HL-60/S4 (cell line): ENCODE data around the gene PSMB11.

Source experiments
- in situ Hi-C: fragments of 300-500 bp; cut with MboI; formaldehyde crosslinking; loops from 2 replicates; pipeline ENCODE4 v1.14.3; 2022; ENCODE audit warnings: low sequenced_read_pairs

PSMB11 gene

GRCh38 chr14:23078692-23079116, 36.7 kb downstream of the PSMB11 start:
- in situ Hi-C loops, result no loop called here

- in situ Hi-C loops, result no loop called here
These were observed 37.7 kb downstream of the PSMB11 start for GRCh38 chr14:23079716-23080115.

- in situ Hi-C loops, result no loop called here
These were observed 38.5 kb downstream of the PSMB11 start for GRCh38 chr14:23080474-23080873.

GRCh38 chr14:23085458-23085857, 43.4 kb downstream of the PSMB11 start:
- in situ Hi-C loops, result no loop called here

GRCh38 chr14:23086565-23086964, 44.6 kb downstream of the PSMB11 start:
- in situ Hi-C loops, result no loop called here

GRCh38 chr14:23089498-23090253, 47.7 kb downstream of the PSMB11 start:
- in situ Hi-C loops, result no loop called here

- in situ Hi-C loops, result no loop called here
These were observed 48.2 kb downstream of the PSMB11 start for GRCh38 chr14:23090254-23090636.

GRCh38 chr14:23091294-23092225, 49.5 kb downstream of the PSMB11 start:
- in situ Hi-C loops, result no loop called here

GRCh38 chr14:23093104-23093503, 51.1 kb downstream of the PSMB11 start:
- in situ Hi-C loops, result no loop called here

- in situ Hi-C loops, result no loop called here
These were observed 51.5 kb downstream of the PSMB11 start for GRCh38 chr14:23093526-23093925.
